Liver (tissue), 9 donors: ENCODE results near the gene ENHO. TPM values are rescaled to one million over a fixed set of nuclear protein-coding genes. Genes with fewer than 3 reads are reported as not detected.

Experiments used
- DNase-seq: peaks from one replicate; pipeline ENCODE4 v3.0.0-alpha.2; 2017; ENCODE audit warnings: low spot score
- H3K27ac ChIP-seq, 2 donors: one replicate each; pipeline ENCODE4 v1.7.0; 2013; ENCODE audit warnings: inconsistent platforms in 2 of 2, low read length in 2 of 2, control low read depth in 1 of 2, low read depth in 1 of 2, mild to moderate bottlenecking in 1 of 2
- H3K27me3 ChIP-seq, 4 donors: one replicate each; pipeline versions ENCODE4 v1.6.1 to v1.7.0; 2013; ENCODE audit warnings: low read length in 3 of 4, inconsistent platforms in 1 of 4, mild to moderate bottlenecking in 1 of 4, moderate library complexity in 1 of 4; ENCODE audit not compliant: control insufficient read depth in 4 of 4, insufficient read depth in 4 of 4
- H3K36me3 ChIP-seq, 4 donors: one replicate each; pipeline versions ENCODE4 v1.6.1 to v1.7.0; 2013; ENCODE audit warnings: low read length in 3 of 4, mild to moderate bottlenecking in 3 of 4, low read depth in 1 of 4, moderate library complexity in 1 of 4; ENCODE audit not compliant: control insufficient read depth in 4 of 4, insufficient read depth in 3 of 4
- H3K4me1 ChIP-seq, 4 donors: one replicate each; pipeline versions ENCODE4 v1.6.1 to v1.7.0; 2013; ENCODE audit warnings: low read length in 3 of 4, mild to moderate bottlenecking in 3 of 4, moderate library complexity in 1 of 4; ENCODE audit not compliant: control insufficient read depth in 4 of 4, insufficient read depth in 4 of 4
- H3K4me3 ChIP-seq, 3 donors: one replicate each; pipeline versions ENCODE4 v1.6.1 to v1.7.0; 2013; ENCODE audit warnings: low read length in 3 of 3, control low read depth in 1 of 3, low read depth in 1 of 3, mild to moderate bottlenecking in 1 of 3
- H3K9ac ChIP-seq, 2 donors: one replicate each; pipeline ENCODE4 v1.7.0; 2013; ENCODE audit warnings: low read length in 2 of 2, mild to moderate bottlenecking in 2 of 2, moderate library complexity in 2 of 2, control low read depth in 1 of 2, low read depth in 1 of 2
- H3K9me3 ChIP-seq, 4 donors: one replicate each; pipeline versions ENCODE4 v1.6.1 to v1.7.0; 2013; ENCODE audit warnings: low read length in 3 of 4; ENCODE audit not compliant: control insufficient read depth in 4 of 4
- ATF3 ChIP-seq: IDR thresholded peaks from 2 replicates; pipeline ENCODE4 v1.6.1; 2016; ENCODE audit warnings: antibody characterized with exemption
- CTCF ChIP-seq: fragments of 150-350 bp; IDR thresholded peaks from 2 replicates; pipeline ENCODE4 v1.5.1; 2017; ENCODE audit warnings: improper control_type of control experiment, low read depth, low read length; ENCODE audit not compliant: missing input control
- EGR1 ChIP-seq, 2 donors: IDR thresholded peaks; 2 replicates each; pipeline ENCODE4 v1.6.1; 2016 to 2018; ENCODE audit warnings: antibody characterized with exemption in 2 of 2, low read depth in 2 of 2
- FOXA1 ChIP-seq: IDR thresholded peaks from 2 replicates; pipeline ENCODE4 v1.6.1; 2016; ENCODE audit warnings: antibody characterized with exemption
- FOXA2 ChIP-seq: IDR thresholded peaks from 2 replicates; pipeline ENCODE4 v1.6.1; 2016; ENCODE audit warnings: antibody characterized with exemption
- GABPA ChIP-seq, 2 donors: IDR thresholded peaks in 1 of 2; conservative IDR thresholded peaks in 1 of 2; 2 replicates each; pipeline ENCODE4 v1.6.1; 2016; ENCODE audit warnings: antibody characterized with exemption in 2 of 2, mild to moderate bottlenecking in 1 of 2, moderate library complexity in 1 of 2
- HNF4A ChIP-seq, 2 donors: conservative IDR thresholded peaks; 2 replicates each; pipeline ENCODE4 v1.6.1; 2016; ENCODE audit warnings: antibody characterized with exemption in 2 of 2, mild to moderate bottlenecking in 2 of 2
- HNF4G ChIP-seq: IDR thresholded peaks from 2 replicates; pipeline ENCODE4 v1.6.1; 2016; ENCODE audit warnings: antibody characterized with exemption
- JUND ChIP-seq, 2 donors: IDR thresholded peaks; 2 replicates each; pipeline ENCODE4 v1.6.1; 2016; ENCODE audit warnings: antibody characterized with exemption in 2 of 2
- MAX ChIP-seq: IDR thresholded peaks from 2 replicates; pipeline ENCODE4 v1.6.1; 2016; ENCODE audit warnings: antibody characterized with exemption
- NR2F2 ChIP-seq: IDR thresholded peaks from 2 replicates; pipeline ENCODE4 v1.6.1; 2016; ENCODE audit warnings: antibody characterized with exemption
- RAD21 ChIP-seq, 2 donors: IDR thresholded peaks; 2 replicates each; pipeline ENCODE4 v1.6.1; 2016; ENCODE audit warnings: antibody characterized with exemption in 2 of 2, mild to moderate bottlenecking in 2 of 2
- REST ChIP-seq: IDR thresholded peaks from 2 replicates; pipeline ENCODE4 v1.6.1; 2016; ENCODE audit warnings: antibody characterized with exemption, mild to moderate bottlenecking
- RXRA ChIP-seq, 2 donors: IDR thresholded peaks; 2 replicates each; pipeline ENCODE4 v1.6.1; 2017 to 2018; ENCODE audit warnings: antibody characterized with exemption in 2 of 2, mild to moderate bottlenecking in 1 of 2
- SP1 ChIP-seq: IDR thresholded peaks from 2 replicates; pipeline ENCODE4 v1.6.1; 2018; ENCODE audit warnings: antibody characterized with exemption, mild to moderate bottlenecking
- TAF1 ChIP-seq: conservative IDR thresholded peaks from 2 replicates; pipeline ENCODE4 v1.6.1; 2016; ENCODE audit warnings: antibody characterized with exemption, mild to moderate bottlenecking
- YY1 ChIP-seq: IDR thresholded peaks from 2 replicates; pipeline ENCODE4 v1.6.1; 2016; ENCODE audit warnings: antibody characterized with exemption, mild to moderate bottlenecking
- WGBS: extraction: QIAGEN DNeasy Blood & Tissue Kit; methylation state at CpG from one replicate; pipeline ENCODE4 v1.1.7; 2013; 5-methylcytosine and 5-hydroxymethylcytosine counted together
- polyA plus RNA-seq, 2 donors: library from polyadenylated mRNA; stranded (reverse) in 1 of 2; unstranded in 1 of 2; fragments of 200-250 nt in 1 of 2; fragments of >200 nt in 1 of 2; fragmentation: Nextera tagmentation in 1 of 2; extraction: Ambion mirVana in 1 of 2; gene quantifications; one replicate each; pipeline versions ENCODE4 v1.2.1 to v1.2.3, GENCODE V29; 2013 to 2015
- total RNA-seq, 2 donors: library from RNA; depleted of rRNA; stranded (reverse); fragments of >200 nt; gene quantifications; one replicate each; pipeline ENCODE4 v1.2.3, GENCODE V29; 2014
- TF ChIP-seq, protein P1 (sequence below): IDR thresholded peaks from 2 replicates; pipeline ENCODE4 v1.6.1; 2016; ENCODE audit warnings: antibody characterized with exemption
- donor health status: healthy.
- donor health status: healthy.
- donor health status: healthy.
- donor health status: healthy.
- donor health status: healthy.

ENHO gene
- total and polyA plus RNA-seq, 4 donors = 0.67 to 9.6 (median 1.9) TPM

GRCh38 chr9:34503406-34503805 is 19.4 kb downstream of the ENHO start:
- H3K9me3 ChIP-seq = no peaks in the 10 kb centered on the region
- no peak overlapping the region for H3K9ac ChIP-seq
- H3K36me3 ChIP-seq = no peaks in the 10 kb centered on the region
- H3K4me3 ChIP-seq = no peak overlapping the region
- no peak for DNase-seq
- H3K27me3 ChIP-seq = no peaks in the 10 kb centered on the region
- no peak overlapping the region for H3K27ac ChIP-seq
- TF ChIP-seq, protein P1, sequence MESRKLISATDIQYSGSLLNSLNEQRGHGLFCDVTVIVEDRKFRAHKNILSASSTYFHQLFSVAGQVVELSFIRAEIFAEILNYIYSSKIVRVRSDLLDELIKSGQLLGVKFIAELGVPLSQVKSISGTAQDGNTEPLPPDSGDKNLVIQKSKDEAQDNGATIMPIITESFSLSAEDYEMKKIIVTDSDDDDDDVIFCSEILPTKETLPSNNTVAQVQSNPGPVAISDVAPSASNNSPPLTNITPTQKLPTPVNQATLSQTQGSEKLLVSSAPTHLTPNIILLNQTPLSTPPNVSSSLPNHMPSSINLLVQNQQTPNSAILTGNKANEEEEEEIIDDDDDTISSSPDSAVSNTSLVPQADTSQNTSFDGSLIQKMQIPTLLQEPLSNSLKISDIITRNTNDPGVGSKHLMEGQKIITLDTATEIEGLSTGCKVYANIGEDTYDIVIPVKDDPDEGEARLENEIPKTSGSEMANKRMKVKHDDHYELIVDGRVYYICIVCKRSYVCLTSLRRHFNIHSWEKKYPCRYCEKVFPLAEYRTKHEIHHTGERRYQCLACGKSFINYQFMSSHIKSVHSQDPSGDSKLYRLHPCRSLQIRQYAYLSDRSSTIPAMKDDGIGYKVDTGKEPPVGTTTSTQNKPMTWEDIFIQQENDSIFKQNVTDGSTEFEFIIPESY = no peak
- TF ChIP-seq RXRA (IDR thresholded peaks at IDR 0.05) = no peak
- TF ChIP-seq NR2F2 = no peak
- TF ChIP-seq CTCF = no peak
- TF ChIP-seq TAF1 = no peak
- TF ChIP-seq HNF4G = no peak
- no peak for TF ChIP-seq GABPA (IDR thresholded peaks at IDR 0.05 in 1 of 2, conservative IDR thresholded peaks at IDR 0.05 in 1 of 2)
- TF ChIP-seq REST = no peak
- TF ChIP-seq HNF4A (conservative IDR thresholded peaks at IDR 0.05) = no peak
- no peak for TF ChIP-seq EGR1 (IDR thresholded peaks at IDR 0.05; ENCODE audit: low read depth in 2 of 2)
- no peak for TF ChIP-seq JUND (IDR thresholded peaks at IDR 0.05)
- no peak for TF ChIP-seq YY1
- TF ChIP-seq ATF3 = no peak
- H3K4me1 ChIP-seq = peaks cover 0 to 9% (median 4%) of the 10 kb centered on the region in 4 donors

DNA sequence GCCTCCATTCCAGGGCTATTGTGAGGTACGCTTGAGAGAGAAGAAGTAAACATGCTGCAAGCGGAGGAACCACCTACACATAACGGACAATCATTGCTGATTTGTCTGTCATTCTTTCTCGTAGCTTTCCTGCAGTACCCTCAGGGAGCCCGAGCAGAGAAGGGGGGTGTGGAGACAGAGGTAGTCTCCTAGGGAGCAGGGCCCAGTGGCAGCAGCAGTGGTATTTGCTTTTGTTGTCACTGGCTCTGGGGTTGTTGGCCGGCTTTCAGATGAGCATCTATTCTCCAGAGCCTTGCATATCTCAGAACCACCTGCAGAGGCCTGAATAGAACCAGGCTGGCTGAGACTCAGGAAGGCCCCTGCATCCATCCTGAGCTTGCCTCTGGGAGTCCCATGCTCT is 19.9 kb downstream of the ENHO start:
- Histone ChIP-seq H3K27ac (no peak overlapping the region), H3K9me3 (no peaks in the 10 kb centered on the region), H3K36me3 (no peaks in the 10 kb centered on the region), H3K27me3 (no peaks in the 10 kb centered on the region), H3K4me3 (no peak overlapping the region), H3K9ac (no peak overlapping the region), H3K4me1 (peaks cover 0 to 9% (median 4%) of the 10 kb centered on the region in 4 donors)
- TF ChIP-seq CTCF (no peak), GABPA (IDR thresholded peaks at IDR 0.05 in 1 of 2, conservative IDR thresholded peaks at IDR 0.05 in 1 of 2) (no peak), REST (no peak), MAX (no peak), NR2F2 (no peak), RAD21 (IDR thresholded peaks at IDR 0.05) (no peak), FOXA2 (no peak), TAF1 (no peak), ATF3 (no peak), SP1 (no peak), RXRA (IDR thresholded peaks at IDR 0.05) (no peak), FOXA1 (no peak)
- WGBS = 74% methylated on average over 6 of the region's 6 CpGs
- no peak for DNase-seq
